Measurements from ENCODE around the gene LRRC8D.
"Not testable (repeated sequence)": the region's sequence is repeated elsewhere in the genome, so short reads cannot be mapped to it uniquely, and the experiment has no call there.

Gene LRRC8D

GRCh38 chr1:89794406-89794805 is 26.4 kb upstream of the LRRC8D start:
- Histone ChIP-seq H3K27ac (ENCODE audit: low read depth, low read length) (no peak overlapping the region), H3K4me3 (ENCODE audit: low read depth, low read length) (no peak overlapping the region), H3K27me3 (ENCODE audit: control insufficient read depth, insufficient read depth, low read length) (no peaks in the 10 kb centered on the region), H3K9ac (ENCODE audit: low read depth, low read length) (no peak overlapping the region), H3K9me3 (ENCODE audit: control insufficient read depth, insufficient read depth, low read length) (no peaks in the 10 kb centered on the region), H3K4me1 (ENCODE audit: control insufficient read depth, insufficient read depth, low read length) (no peaks in the 10 kb centered on the region), H3K36me3 (ENCODE audit: control insufficient read depth, insufficient read depth, low read length) (no peaks in the 10 kb centered on the region)

GRCh38 chr1:89795571-89795970 is 25.3 kb upstream of the LRRC8D start:
- not testable (repeated sequence) for H3K36me3 ChIP-seq (ENCODE audit: control insufficient read depth, insufficient read depth, low read length); H3K9ac ChIP-seq (ENCODE audit: low read depth, low read length); H3K27me3 ChIP-seq (ENCODE audit: control insufficient read depth, insufficient read depth, low read length); H3K9me3 ChIP-seq (ENCODE audit: control insufficient read depth, insufficient read depth, low read length); H3K4me3 ChIP-seq (ENCODE audit: low read depth, low read length); H3K4me1 ChIP-seq (ENCODE audit: control insufficient read depth, insufficient read depth, low read length); H3K27ac ChIP-seq (ENCODE audit: low read depth, low read length)

DNA sequence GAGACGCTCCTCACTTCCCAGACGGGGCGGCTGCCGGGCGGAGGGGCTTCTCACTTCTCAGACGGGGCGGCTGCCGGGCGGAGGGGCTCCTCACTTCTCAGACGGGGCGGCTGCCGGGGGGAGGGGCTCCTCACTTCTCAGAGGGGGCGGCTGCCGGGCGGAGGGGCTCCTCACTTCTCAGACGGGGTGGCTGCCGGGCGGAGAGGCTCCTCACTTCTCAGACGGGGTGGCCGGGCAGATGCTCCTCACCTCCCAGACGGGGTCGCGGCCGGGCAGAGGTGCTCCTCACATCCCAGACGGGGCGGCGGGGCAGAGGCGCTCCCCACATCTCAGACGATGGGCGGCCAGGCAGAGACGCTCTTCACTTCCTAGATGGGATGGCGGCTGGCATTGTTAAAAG is 23.0 kb upstream of the LRRC8D start:
- H3K36me3 ChIP-seq (ENCODE audit: control insufficient read depth, insufficient read depth, low read length); H3K9ac ChIP-seq (ENCODE audit: low read depth, low read length); H3K9me3 ChIP-seq (ENCODE audit: control insufficient read depth, insufficient read depth, low read length); H3K4me3 ChIP-seq (ENCODE audit: low read depth, low read length); H3K4me1 ChIP-seq (ENCODE audit: control insufficient read depth, insufficient read depth, low read length); H3K27me3 ChIP-seq (ENCODE audit: control insufficient read depth, insufficient read depth, low read length); H3K27ac ChIP-seq (ENCODE audit: low read depth, low read length): not testable (repeated sequence)

- Histone ChIP-seq H3K9ac (ENCODE audit: low read depth, low read length) (no peak overlapping the region), H3K36me3 (ENCODE audit: control insufficient read depth, insufficient read depth, low read length) (no peaks in the 10 kb centered on the region), H3K27me3 (ENCODE audit: control insufficient read depth, insufficient read depth, low read length) (no peaks in the 10 kb centered on the region), H3K9me3 (ENCODE audit: control insufficient read depth, insufficient read depth, low read length) (no peaks in the 10 kb centered on the region), H3K27ac (ENCODE audit: low read depth, low read length) (no peak overlapping the region), H3K4me1 (ENCODE audit: control insufficient read depth, insufficient read depth, low read length) (peaks cover 5% of the 10 kb centered on the region; the same call in 1 of the 2 replicates), H3K4me3 (ENCODE audit: low read depth, low read length) (no peak overlapping the region)
These were observed 21.3 kb upstream of the LRRC8D start for GRCh38 chr1:89799495-89799894.

DNA sequence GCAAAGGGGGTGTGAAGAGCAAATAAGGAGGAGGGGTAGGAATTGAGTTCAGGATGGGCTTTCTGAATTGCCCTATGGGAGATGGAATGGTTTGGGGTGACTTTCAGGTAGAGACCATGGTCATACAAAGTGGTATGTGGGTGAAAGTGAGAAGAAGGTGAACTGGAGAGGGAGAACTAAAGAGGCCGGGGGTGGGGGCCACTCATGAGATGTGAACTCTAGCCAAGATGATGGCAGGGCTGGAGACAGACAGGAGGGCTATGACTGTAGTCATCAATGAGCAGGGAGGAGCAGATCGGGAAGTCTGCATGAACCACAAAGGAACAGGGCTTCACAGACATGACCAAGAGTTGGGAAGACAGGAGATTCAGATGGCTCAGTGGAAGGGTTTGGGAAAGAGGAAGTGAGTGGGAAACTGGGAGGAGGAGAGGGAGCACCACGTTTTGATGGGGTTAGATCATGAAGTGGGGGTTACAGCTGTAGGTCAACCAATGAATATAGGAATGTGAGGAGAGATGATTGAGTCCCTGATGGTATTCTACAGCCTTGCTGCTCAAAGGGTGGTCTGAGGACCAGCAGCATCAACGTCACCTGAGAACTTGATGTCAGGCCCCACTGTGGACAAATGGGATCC is 20.7 kb upstream of the LRRC8D start:
- H3K36me3 ChIP-seq (ENCODE audit: control insufficient read depth, insufficient read depth, low read length): no peaks in the 10 kb centered on the region
- no peak overlapping the region for H3K4me3 ChIP-seq (ENCODE audit: low read depth, low read length)
- H3K9ac ChIP-seq (ENCODE audit: low read depth, low read length): no peak overlapping the region
- no peak overlapping the region for H3K27ac ChIP-seq (ENCODE audit: low read depth, low read length)
- H3K27me3 ChIP-seq (ENCODE audit: control insufficient read depth, insufficient read depth, low read length): no peaks in the 10 kb centered on the region
- H3K9me3 ChIP-seq (ENCODE audit: control insufficient read depth, insufficient read depth, low read length): no peaks in the 10 kb centered on the region
- peaks cover 7% of the 10 kb centered on the region for H3K4me1 ChIP-seq (ENCODE audit: control insufficient read depth, insufficient read depth, low read length)

DNA sequence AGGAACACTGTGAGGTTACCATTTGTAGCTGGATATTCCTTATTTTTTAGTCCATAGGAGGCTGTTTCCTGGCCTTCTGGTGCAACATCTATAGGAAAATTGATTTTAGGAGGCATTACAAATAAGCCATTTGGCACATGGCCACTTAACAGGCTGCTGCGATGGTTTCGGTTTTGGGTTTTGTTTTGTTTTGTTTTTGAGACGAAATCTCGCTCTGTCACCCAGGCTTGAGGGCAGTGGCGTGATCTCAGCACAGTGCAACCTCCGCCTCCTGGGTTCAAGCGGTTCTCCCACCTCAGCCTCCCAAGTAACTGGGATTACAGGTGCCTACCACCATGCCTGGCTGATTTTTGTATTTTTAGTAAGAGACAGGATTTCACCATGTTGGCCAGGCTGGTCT is 20.1 kb upstream of the LRRC8D start:
- Histone ChIP-seq H3K27ac (ENCODE audit: low read depth, low read length) (no peak overlapping the region), H3K4me1 (ENCODE audit: control insufficient read depth, insufficient read depth, low read length) (peaks cover 7% of the 10 kb centered on the region), H3K36me3 (ENCODE audit: control insufficient read depth, insufficient read depth, low read length) (no peaks in the 10 kb centered on the region), H3K4me3 (ENCODE audit: low read depth, low read length) (no peak overlapping the region), H3K9ac (ENCODE audit: low read depth, low read length) (no peak overlapping the region), H3K9me3 (ENCODE audit: control insufficient read depth, insufficient read depth, low read length) (no peaks in the 10 kb centered on the region), H3K27me3 (ENCODE audit: control insufficient read depth, insufficient read depth, low read length) (no peaks in the 10 kb centered on the region)

GRCh38 chr1:89802051-89802450 is 18.8 kb upstream of the LRRC8D start:
- Histone ChIP-seq H3K36me3 (ENCODE audit: control insufficient read depth, insufficient read depth, low read length) (no peaks in the 10 kb centered on the region), H3K27ac (ENCODE audit: low read depth, low read length) (peak overlapping the region; percentile 43), H3K9me3 (ENCODE audit: control insufficient read depth, insufficient read depth, low read length) (no peaks in the 10 kb centered on the region), H3K4me3 (ENCODE audit: low read depth, low read length) (no peak overlapping the region), H3K9ac (ENCODE audit: low read depth, low read length) (no peak overlapping the region), H3K4me1 (ENCODE audit: control insufficient read depth, insufficient read depth, low read length) (peaks cover 7% of the 10 kb centered on the region), H3K27me3 (ENCODE audit: control insufficient read depth, insufficient read depth, low read length) (no peaks in the 10 kb centered on the region)

- no peaks in the 10 kb centered on the region for H3K27me3 ChIP-seq (ENCODE audit: control insufficient read depth, insufficient read depth, low read length)
- H3K4me3 ChIP-seq (ENCODE audit: low read depth, low read length): no peak overlapping the region
- no peak overlapping the region for H3K9ac ChIP-seq (ENCODE audit: low read depth, low read length)
- H3K36me3 ChIP-seq (ENCODE audit: control insufficient read depth, insufficient read depth, low read length): no peaks in the 10 kb centered on the region
- no peaks in the 10 kb centered on the region for H3K9me3 ChIP-seq (ENCODE audit: control insufficient read depth, insufficient read depth, low read length)
- peaks cover 10% of the 10 kb centered on the region for H3K4me1 ChIP-seq (ENCODE audit: control insufficient read depth, insufficient read depth, low read length)
- peak overlapping the region; percentile 17 for H3K27ac ChIP-seq (ENCODE audit: low read depth, low read length)
These were observed 18.0 kb upstream of the LRRC8D start for GRCh38 chr1:89802841-89803240.

DNA sequence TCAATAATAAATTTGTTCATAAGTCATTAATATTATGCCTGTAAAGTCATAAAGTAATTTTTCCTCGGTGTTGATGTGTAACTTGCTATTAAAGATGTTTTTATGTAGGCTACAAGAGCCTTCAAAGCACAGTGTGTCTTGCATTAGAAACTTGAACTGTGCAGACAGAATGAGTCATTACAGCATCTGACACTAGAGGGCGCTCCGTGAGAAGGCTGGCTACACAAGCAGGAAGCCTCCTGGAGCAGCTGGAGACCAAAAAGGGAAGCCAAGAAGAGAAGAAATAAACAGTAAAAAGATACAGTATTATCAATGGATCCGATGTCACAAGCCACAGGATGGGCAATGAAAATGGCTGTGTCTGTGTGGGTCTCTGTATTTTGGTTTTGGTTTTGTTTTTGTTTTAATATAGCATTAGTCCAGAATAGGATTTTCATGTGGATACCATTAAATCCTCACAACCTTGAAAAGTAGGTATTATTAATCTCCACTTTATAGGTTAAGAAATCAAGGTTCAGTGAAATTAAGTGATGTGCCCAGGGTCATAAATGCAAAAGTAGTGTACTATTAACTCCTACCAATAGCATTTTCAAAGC is 16.1 kb upstream of the LRRC8D start:
- Histone ChIP-seq H3K9ac (ENCODE audit: low read depth, low read length) (no peak overlapping the region), H3K4me1 (ENCODE audit: control insufficient read depth, insufficient read depth, low read length) (peaks cover 26% of the 10 kb centered on the region), H3K27me3 (ENCODE audit: control insufficient read depth, insufficient read depth, low read length) (peaks cover 8% of the 10 kb centered on the region), H3K4me3 (ENCODE audit: low read depth, low read length) (no peak overlapping the region), H3K36me3 (ENCODE audit: control insufficient read depth, insufficient read depth, low read length) (no peaks in the 10 kb centered on the region), H3K27ac (ENCODE audit: low read depth, low read length) (no peak overlapping the region), H3K9me3 (ENCODE audit: control insufficient read depth, insufficient read depth, low read length) (no peaks in the 10 kb centered on the region)

- H3K9me3 ChIP-seq (ENCODE audit: control insufficient read depth, insufficient read depth, low read length): no peaks in the 10 kb centered on the region
- H3K9ac ChIP-seq (ENCODE audit: low read depth, low read length): no peak overlapping the region
- no peak overlapping the region for H3K27ac ChIP-seq (ENCODE audit: low read depth, low read length)
- H3K4me1 ChIP-seq (ENCODE audit: control insufficient read depth, insufficient read depth, low read length): peaks cover 26% of the 10 kb centered on the region
- no peaks in the 10 kb centered on the region for H3K36me3 ChIP-seq (ENCODE audit: control insufficient read depth, insufficient read depth, low read length)
- H3K27me3 ChIP-seq (ENCODE audit: control insufficient read depth, insufficient read depth, low read length): peaks cover 16% of the 10 kb centered on the region
- no peak overlapping the region for H3K4me3 ChIP-seq (ENCODE audit: low read depth, low read length)
These were observed 14.2 kb upstream of the LRRC8D start for GRCh38 chr1:89806616-89807015.

DNA sequence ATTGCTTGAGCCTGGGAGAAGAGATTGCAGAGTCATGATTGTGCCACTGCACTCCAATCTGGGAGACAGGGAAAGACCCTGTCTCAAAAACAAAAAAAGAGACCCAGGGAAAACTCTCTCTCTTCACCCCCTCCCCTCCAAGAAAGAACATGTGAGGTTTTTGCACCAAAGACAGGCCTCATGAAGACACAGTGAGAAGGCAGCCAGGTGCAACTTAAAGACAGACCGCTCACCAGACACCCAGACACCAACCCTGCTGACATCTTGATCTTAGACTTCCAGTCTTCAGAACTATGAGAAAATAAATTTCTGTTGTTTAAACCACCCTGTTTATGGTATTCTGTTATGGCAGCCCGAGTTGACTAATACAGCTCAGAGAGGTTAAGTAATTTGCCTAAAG is 13.3 kb upstream of the LRRC8D start:
- no peaks in the 10 kb centered on the region for H3K36me3 ChIP-seq (ENCODE audit: control insufficient read depth, insufficient read depth, low read length)
- no peak overlapping the region for H3K4me3 ChIP-seq (ENCODE audit: low read depth, low read length)
- no peak overlapping the region for H3K27ac ChIP-seq (ENCODE audit: low read depth, low read length)
- H3K9ac ChIP-seq (ENCODE audit: low read depth, low read length): no peak overlapping the region
- peaks cover 22% of the 10 kb centered on the region for H3K4me1 ChIP-seq (ENCODE audit: control insufficient read depth, insufficient read depth, low read length)
- peaks cover 16% of the 10 kb centered on the region for H3K27me3 ChIP-seq (ENCODE audit: control insufficient read depth, insufficient read depth, low read length)
- no peaks in the 10 kb centered on the region for H3K9me3 ChIP-seq (ENCODE audit: control insufficient read depth, insufficient read depth, low read length)

All from HUES48 (cell line).